GM12878 (cell line): ENCODE measurements around the gene HYOU1.

Experiments used
- CHD2 ChIP-seq: IDR thresholded peaks from 2 replicates; pipeline ENCODE4 v1.6.1; 2011; ENCODE audit warnings: low read depth, low read length, improper control_type of control experiment, borderline replicate concordance
- CREB1 ChIP-seq: IDR thresholded peaks from 2 replicates; pipeline ENCODE4 v1.6.1; 2012; ENCODE audit warnings: low read depth, mild to moderate bottlenecking, inconsistent platforms
- MEF2A ChIP-seq: IDR thresholded peaks from 2 replicates; pipeline ENCODE4 v1.6.1; 2011; ENCODE audit warnings: low read depth, mild to moderate bottlenecking, low read length, moderate library complexity; ENCODE audit not compliant: insufficient read depth
- MXI1 ChIP-seq: fragments of 150-350 bp; IDR thresholded peaks from 2 replicates; pipeline ENCODE4 v1.6.1; 2011; ENCODE audit warnings: low read depth, mild to moderate bottlenecking, inconsistent platforms, low read length, improper control_type of control experiment
- NFXL1 ChIP-seq: fragments of 450-650 bp; IDR thresholded peaks from 2 replicates; pipeline ENCODE4 v1.6.1; 2017; ENCODE audit warnings: antibody characterized with exemption, mild to moderate bottlenecking, borderline replicate concordance
- NFYB ChIP-seq: IDR thresholded peaks from 2 replicates; pipeline ENCODE4 v1.6.1; 2011; ENCODE audit warnings: low read depth, mild to moderate bottlenecking, low read length, improper control_type of control experiment, moderate library complexity; ENCODE audit not compliant: insufficient read depth
- RAD21 ChIP-seq: IDR thresholded peaks from 2 replicates; pipeline ENCODE4 v1.6.1; 2011; ENCODE audit warnings: mild to moderate bottlenecking, low read depth, low read length, moderate library complexity; ENCODE audit not compliant: insufficient read depth
- RB1 ChIP-seq: fragments of 450-650 bp; formaldehyde crosslinking; IDR thresholded peaks from 2 replicates; pipeline ENCODE4 v1.6.1; 2017; ENCODE audit warnings: mild to moderate bottlenecking, borderline replicate concordance
- TF ChIP-seq, protein P1 (sequence below): fragments of 450-650 bp; IDR thresholded peaks from 2 replicates; pipeline ENCODE4 v1.6.1; 2018; ENCODE audit warnings: borderline replicate concordance, mild to moderate bottlenecking; ENCODE audit not compliant: partially characterized antibody
- TF ChIP-seq, protein P2 (sequence below), 3 experiments: IDR thresholded peaks in 2 of 3; conservative IDR thresholded peaks in 1 of 3; 2 replicates each; pipeline ENCODE4 v1.5.1; 2011; ENCODE audit warnings: low read depth in 3 of 3, low read length in 3 of 3, mild to moderate bottlenecking in 3 of 3, control low read depth in 2 of 3, moderate library complexity in 2 of 3, inconsistent platforms in 1 of 3, mixed read lengths in 1 of 3; ENCODE audit not compliant: control insufficient read depth in 2 of 3, insufficient read depth in 1 of 3; ENCODE audit errors: extremely low read depth in 1 of 3
- TF ChIP-seq, protein P3 (sequence below): IDR thresholded peaks from 2 replicates; pipeline ENCODE4 v1.6.1; 2011; ENCODE audit warnings: low read depth, mild to moderate bottlenecking, low read length, moderate library complexity, borderline replicate concordance; ENCODE audit errors: extremely low read depth

DNA sequence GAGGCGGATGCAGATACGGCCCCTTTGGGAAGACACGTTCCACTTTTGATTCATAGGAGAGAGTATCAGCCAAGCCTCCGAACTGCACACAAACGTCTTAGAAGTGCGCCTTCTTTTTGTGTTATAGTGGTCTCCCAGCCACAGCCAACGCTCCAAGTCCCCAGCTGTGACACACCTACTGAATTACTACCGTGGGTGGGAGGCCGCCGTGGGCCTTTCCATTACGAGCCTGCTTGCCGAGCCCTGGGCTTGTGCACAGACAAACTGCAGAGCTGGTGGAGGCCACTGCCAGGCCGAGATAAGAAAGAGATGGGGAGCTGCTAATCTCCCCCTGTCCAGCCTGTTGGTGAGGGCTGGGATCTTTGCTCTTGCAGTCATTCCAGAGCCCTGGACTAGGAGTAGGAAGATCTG is 28.4 kb upstream of the HYOU1 start:
- TF ChIP-seq MXI1 (no peak), NFXL1 (no peak), RB1 (no peak), NFYB (no peak), CREB1 (no peak), RAD21 (no peak), MEF2A (no peak), CHD2 (no peak)
- TF ChIP-seq, protein P1, sequence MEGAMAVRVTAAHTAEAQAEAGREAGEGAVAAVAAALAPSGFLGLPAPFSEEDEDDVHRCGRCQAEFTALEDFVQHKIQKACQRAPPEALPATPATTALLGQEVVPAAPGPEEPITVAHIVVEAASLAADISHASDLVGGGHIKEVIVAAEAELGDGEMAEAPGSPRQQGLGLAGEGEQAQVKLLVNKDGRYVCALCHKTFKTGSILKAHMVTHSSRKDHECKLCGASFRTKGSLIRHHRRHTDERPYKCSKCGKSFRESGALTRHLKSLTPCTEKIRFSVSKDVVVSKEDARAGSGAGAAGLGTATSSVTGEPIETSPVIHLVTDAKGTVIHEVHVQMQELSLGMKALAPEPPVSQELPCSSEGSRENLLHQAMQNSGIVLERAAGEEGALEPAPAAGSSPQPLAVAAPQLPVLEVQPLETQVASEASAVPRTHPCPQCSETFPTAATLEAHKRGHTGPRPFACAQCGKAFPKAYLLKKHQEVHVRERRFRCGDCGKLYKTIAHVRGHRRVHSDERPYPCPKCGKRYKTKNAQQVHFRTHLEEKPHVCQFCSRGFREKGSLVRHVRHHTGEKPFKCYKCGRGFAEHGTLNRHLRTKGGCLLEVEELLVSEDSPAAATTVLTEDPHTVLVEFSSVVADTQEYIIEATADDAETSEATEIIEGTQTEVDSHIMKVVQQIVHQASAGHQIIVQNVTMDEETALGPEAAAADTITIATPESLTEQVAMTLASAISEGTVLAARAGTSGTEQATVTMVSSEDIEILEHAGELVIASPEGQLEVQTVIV, result no peak
- TF ChIP-seq, protein P2, sequence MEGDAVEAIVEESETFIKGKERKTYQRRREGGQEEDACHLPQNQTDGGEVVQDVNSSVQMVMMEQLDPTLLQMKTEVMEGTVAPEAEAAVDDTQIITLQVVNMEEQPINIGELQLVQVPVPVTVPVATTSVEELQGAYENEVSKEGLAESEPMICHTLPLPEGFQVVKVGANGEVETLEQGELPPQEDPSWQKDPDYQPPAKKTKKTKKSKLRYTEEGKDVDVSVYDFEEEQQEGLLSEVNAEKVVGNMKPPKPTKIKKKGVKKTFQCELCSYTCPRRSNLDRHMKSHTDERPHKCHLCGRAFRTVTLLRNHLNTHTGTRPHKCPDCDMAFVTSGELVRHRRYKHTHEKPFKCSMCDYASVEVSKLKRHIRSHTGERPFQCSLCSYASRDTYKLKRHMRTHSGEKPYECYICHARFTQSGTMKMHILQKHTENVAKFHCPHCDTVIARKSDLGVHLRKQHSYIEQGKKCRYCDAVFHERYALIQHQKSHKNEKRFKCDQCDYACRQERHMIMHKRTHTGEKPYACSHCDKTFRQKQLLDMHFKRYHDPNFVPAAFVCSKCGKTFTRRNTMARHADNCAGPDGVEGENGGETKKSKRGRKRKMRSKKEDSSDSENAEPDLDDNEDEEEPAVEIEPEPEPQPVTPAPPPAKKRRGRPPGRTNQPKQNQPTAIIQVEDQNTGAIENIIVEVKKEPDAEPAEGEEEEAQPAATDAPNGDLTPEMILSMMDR (IDR thresholded peaks at IDR 0.05 in 2 of 3, conservative IDR thresholded peaks at IDR 0.05 in 1 of 3; ENCODE audit: control insufficient read depth in 2 of 3, extremely low read depth in 1 of 3, insufficient read depth in 1 of 3, low read depth in 3 of 3, low read length in 3 of 3), result no peak
- TF ChIP-seq, protein P3, sequence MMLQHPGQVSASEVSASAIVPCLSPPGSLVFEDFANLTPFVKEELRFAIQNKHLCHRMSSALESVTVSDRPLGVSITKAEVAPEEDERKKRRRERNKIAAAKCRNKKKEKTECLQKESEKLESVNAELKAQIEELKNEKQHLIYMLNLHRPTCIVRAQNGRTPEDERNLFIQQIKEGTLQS, result no peak
